Calu3 (cell line): ENCODE measurements around the gene DCDC2. TPM values are rescaled to one million over a fixed set of nuclear protein-coding genes. Genes with fewer than 3 reads are reported as not detected.

Experiments used
- BruUV-seq: library from RNA; stranded (reverse); fragments of 400-500 nt; replicated peaks from 2 replicates; lab custom pipeline; 2021; lab: Mats Ljungman, UMichigan
- CTCF ChIA-PET: fragments of 300-600 bp; sonication (Branson Sonifier 250); formaldehyde crosslinking; loops from one replicate; lab custom pipeline; 2022; ENCODE audit warnings: antibody characterized with exemption; lab: Charles Lee
- DNase-seq: peaks from one replicate; pipeline ENCODE4 v3.0.0; 2022
- H3K27ac Mint-ChIP-seq: one replicate; pipeline ENCODE4 v1.8.0; 2022; ENCODE audit warnings: mixed read lengths; ENCODE audit not compliant: unreplicated experiment
- H3K27me3 Mint-ChIP-seq: one replicate; pipeline ENCODE4 v1.8.0; 2022; ENCODE audit warnings: mixed read lengths; ENCODE audit not compliant: unreplicated experiment
- H3K36me3 Mint-ChIP-seq: one replicate; pipeline ENCODE4 v1.8.0; 2022; ENCODE audit warnings: mild to moderate bottlenecking, moderate library complexity, mixed read lengths; ENCODE audit not compliant: insufficient read depth, unreplicated experiment
- H3K4me1 Mint-ChIP-seq: one replicate; pipeline ENCODE4 v1.8.0; 2022; ENCODE audit warnings: mild to moderate bottlenecking, low read depth, mixed read lengths; ENCODE audit not compliant: unreplicated experiment
- H3K4me3 Mint-ChIP-seq: one replicate; pipeline ENCODE4 v1.8.0; 2022; ENCODE audit warnings: mild to moderate bottlenecking, low read depth, moderate library complexity, mixed read lengths; ENCODE audit not compliant: unreplicated experiment
- H3K9me3 Mint-ChIP-seq: one replicate; pipeline ENCODE4 v1.8.0; 2022; ENCODE audit warnings: low read depth, mixed read lengths; ENCODE audit not compliant: unreplicated experiment
- CTCF ChIP-seq: fragments of 200-600 bp; IDR thresholded peaks from one replicate; pipeline ENCODE4 v1.8.0; 2022; ENCODE audit warnings: antibody characterized with exemption; ENCODE audit not compliant: unreplicated experiment
- intact Hi-C: fragments of 100-400 bp; cut with micrococcal nuclease; formaldehyde crosslinking; loops from one replicate; pipeline ENCODE4 v1.10.0; 2022; ENCODE audit not compliant: unreplicated experiment
- total RNA-seq: library from RNA; stranded (reverse); gene quantifications from 2 replicates; pipeline ENCODE4 v1.2.3, GENCODE V29; 2022

The DCDC2 gene
- total RNA-seq, 1 experiment from 2014 or later: 91.8 TPM

GRCh38 chr6:24187965-24188577 is 169.8 kb downstream of the DCDC2 start:
- CTCF ChIA-PET: no interaction called here
- TF ChIP-seq CTCF: no peak
- Mint-ChIP-seq H3K27ac (no peak overlapping the region), H3K4me1 (peaks cover 19% of the 10 kb centered on the region), H3K36me3 (peaks cover 22% of the 10 kb centered on the region), H3K4me3 (no peak overlapping the region), H3K9me3 (peaks cover 5% of the 10 kb centered on the region), H3K27me3 (no peaks in the 10 kb centered on the region)
- no TSS peak for BruUV-seq
- DNase-seq: no peak
- intact Hi-C loops: no loop called here

DNA sequence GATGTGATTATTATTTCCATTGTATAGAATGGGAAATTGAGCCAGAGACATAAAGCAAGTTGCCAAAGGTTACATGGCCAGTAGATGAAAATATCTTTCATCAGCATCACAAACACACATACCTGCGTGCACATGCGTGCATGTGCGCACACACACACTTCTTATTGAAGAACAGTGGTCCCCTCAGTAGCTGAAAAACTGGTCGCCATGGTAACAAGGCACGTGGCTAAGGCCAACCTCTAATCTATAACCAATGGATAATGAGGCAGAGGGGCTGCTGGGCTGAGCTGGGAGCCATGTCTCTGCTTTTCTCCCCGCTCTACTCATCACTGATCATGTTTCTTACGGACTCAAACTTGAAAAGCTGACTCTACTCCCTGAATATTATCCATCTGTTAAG is 171.5 kb downstream of the DCDC2 start:
- no TSS peak for BruUV-seq
- intact Hi-C loops: no loop called here
- Mint-ChIP-seq H3K4me3 (no peak overlapping the region), H3K4me1 (peaks cover 2% of the 10 kb centered on the region), H3K36me3 (peaks cover 19% of the 10 kb centered on the region), H3K27ac (no peak overlapping the region), H3K27me3 (no peaks in the 10 kb centered on the region), H3K9me3 (peaks cover 9% of the 10 kb centered on the region)
- DNase-seq: no peak
- TF ChIP-seq CTCF: no peak
- CTCF ChIA-PET: no interaction called here

DNA sequence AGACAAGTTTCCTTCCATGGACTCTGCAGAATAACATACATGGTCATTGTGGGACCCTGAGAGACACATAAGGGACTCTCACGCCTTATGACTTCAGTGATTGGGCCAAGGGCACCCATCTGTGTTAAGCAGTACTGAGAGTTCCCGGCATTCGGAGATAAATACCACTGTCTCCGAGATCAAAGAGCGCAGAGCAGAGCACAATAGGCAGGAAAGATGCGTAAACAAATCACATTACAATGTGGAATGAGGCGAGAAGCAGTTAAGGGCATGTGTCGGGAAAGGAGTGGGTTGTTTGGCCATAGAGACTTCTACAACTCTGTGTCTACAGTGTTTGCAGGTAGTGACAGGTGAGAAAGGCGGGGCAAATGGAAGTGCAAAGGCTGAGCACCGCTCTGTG is 174.3 kb downstream of the DCDC2 start:
- H3K36me3 Mint-ChIP-seq: peaks cover 36% of the 10 kb centered on the region
- TF ChIP-seq CTCF: no peak
- no peak overlapping the region for H3K4me3 Mint-ChIP-seq
- no peak for DNase-seq
- H3K27ac Mint-ChIP-seq: no peak overlapping the region
- intact Hi-C loops: no loop called here
- no peaks in the 10 kb centered on the region for H3K4me1 Mint-ChIP-seq
- no peaks in the 10 kb centered on the region for H3K27me3 Mint-ChIP-seq
- peaks cover 9% of the 10 kb centered on the region for H3K9me3 Mint-ChIP-seq
- CTCF ChIA-PET: no interaction called here
- no TSS peak for BruUV-seq

DNA sequence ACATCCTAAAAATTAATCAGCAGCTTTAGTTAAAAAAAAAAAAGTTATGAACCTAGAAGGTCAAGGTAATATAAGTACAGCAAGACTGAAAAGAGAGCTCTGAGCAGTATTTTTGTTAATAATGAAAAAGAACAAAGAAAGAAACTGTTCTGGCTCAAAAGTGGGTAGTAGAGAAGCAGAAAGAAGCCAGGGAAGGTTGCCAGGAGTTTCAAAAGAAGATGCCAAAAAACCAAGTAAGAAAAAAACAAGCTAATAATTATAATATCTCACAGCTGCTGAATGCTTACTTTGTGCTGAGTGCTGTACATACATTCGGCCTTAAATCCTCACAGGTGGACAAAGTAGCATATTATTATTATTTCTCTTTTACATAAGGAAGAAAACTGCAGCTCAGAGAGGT is 200.0 kb downstream of the DCDC2 start:
- Mint-ChIP-seq H3K27me3 (no peaks in the 10 kb centered on the region), H3K4me3 (no peak overlapping the region), H3K4me1 (no peaks in the 10 kb centered on the region), H3K9me3 (no peaks in the 10 kb centered on the region), H3K36me3 (peaks cover 6% of the 10 kb centered on the region), H3K27ac (no peak overlapping the region)
- no TSS peak for BruUV-seq
- CTCF ChIA-PET: interaction anchor here (0.7 kb wide), 1 partner anchor 78 kb away, joined by 3 read pairs; no protein-coding TSS in a partner anchor
- no peak for TF ChIP-seq CTCF
- intact Hi-C loops: no loop called here
- DNase-seq: no peak
